NCI-H748 treated with DMSO at 0.1 percent for 48 hours (cell line): ENCODE results near the gene MUC5B.

ENCODE experiments used
- DNase-seq: peaks from one replicate; lab custom pipeline; 2025; lab: John Stamatoyannopoulos, UW

MUC5B gene

DNA sequence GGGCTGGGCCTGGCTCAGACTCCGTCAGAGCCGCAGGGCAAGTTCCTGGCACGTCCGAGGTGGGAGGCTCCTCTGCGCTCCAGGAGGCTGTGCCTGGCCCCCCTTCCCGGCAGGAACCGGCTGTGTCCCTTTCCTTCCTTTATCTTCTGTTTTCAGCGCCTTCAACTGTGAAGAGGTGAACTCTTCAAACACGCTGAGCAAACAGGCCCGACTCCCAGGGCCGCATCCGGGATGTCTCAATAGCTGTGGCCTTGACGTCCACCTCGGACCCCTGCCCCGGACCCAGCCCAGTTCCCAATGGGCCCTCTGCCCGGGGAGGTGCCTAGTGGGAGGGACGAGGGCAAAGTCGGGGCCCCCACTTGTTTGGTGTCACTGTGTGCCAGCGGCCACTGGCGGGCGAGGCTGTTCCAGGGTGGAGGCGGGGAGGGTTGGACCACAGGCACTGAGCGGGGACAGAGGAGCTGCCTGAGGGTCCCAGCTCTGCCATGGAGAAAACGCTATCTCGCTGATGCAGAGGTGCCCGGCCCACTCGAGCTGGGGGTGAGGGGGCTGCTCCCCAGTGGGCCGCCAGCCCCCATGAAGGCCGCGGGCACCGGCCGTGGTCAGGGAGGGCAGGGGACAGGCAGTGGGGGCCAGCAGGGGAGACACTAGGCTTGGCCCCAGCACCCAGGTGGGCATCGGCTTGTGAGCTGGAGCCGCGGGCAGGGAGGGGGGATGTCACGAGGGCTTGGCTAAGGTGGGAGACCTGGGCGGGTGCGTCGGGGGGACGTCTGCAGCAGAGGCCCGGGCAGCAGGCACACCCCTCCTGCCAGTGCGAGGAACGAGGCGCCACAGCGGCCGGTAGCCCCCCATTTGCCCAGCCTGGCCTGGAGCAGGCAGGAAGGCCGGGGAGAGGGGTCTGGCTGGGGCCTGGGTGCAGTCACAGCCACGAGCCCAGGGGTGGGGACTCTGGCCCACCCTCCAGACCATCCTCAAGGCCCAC, 2.7 kb upstream of the MUC5B start:
- DNase-seq = no peak

DNA sequence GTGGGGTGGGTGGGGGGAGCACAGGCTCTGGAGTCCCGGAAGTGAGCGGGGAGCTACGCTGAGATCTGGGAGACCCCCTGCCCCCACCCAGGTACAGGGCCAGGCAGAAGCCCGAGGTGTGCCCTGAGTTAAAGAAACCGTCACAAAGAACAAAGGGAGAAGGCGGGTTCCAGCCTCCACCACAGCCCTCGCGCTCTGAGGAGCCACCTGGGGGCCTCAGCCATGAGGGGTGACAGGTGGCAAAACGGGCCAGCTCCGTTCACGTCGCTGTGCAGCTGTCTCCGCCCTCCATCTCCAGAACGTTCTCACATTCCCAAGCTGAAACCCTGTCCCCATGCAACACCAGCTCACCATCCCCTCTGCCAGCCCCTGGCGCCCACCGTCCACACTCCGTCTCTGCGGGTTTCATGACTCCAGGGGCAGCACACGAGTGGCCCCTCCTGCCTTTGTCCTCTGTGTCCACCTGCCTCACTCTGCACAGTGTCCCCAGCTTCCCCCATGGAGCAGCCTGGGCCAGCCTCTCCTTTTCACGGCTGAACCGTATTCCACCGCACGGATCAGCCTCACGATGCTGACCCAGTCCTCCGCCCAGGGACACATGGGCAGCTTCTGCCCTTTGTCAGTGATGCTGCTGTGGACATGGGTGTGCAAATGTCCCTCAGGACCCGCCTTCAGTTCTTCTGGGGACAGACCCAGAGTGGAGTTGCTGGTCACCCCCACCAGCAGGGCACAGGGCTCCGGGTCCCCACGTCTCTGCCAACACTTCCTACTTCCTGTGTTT, 1.7 kb upstream of the MUC5B start:
- DNase-seq = no peak

DNA sequence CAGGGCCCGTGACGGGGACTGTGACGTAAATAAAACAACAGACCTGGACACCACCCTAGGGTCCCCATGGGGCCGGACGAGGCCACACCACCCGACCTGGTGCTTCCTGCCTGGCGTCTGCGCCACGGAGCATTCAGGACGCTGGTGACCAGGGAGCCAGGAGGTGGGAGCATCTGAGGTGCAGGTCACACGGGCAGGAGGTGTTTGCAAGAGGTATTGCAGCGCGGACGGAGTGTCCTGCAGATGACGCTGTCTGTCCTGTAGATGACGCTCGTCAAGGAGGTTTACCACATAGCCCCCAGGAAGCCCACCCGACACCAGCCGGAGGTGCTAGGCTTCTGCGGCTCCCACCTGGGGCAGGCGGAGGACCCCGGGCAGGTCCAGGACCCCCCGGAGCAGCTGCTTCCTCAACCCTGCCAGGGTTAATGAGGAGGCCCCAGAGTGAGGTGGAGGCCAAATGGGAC, 986 bp upstream of the MUC5B start:
- no peak for DNase-seq

DNA sequence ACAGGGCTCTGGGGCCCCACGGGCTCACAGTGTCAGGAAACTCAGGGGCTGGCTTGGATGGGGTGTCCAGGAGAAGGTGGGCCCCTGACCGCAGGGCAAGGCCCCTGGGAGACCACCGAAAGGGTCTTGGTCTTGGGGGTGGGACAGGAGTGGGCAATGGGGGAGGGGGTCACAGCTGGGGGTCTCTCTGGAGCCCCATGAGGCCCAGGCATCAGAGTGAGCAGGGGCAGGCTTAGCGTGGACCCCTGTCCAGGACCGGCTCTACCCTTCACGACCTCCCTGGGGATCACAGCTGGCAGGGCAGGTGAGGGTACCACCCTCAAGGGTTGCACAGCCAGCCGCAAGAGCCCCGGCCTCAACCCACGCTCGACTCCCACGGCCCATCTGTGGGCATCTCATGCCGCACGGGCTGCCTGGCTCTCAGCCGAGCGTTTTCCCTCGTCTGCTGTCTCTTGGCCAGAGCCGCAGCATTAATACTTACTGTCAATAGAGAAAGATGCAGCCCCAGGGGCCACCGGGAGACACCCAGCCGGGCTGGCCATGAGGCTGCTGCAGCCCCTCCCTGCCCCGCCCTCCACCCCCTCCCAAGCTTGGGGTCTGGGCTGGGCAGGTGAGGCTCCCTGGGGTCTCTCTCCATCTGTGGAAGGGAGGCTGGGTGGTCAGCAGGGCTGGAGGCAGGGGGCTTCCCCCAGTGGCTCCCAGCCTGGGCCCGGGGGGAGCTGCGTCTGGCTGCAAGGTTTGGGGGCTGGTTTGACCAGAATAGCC, 662 bp downstream of the MUC5B start:
- DNase-seq = no peak

DNA sequence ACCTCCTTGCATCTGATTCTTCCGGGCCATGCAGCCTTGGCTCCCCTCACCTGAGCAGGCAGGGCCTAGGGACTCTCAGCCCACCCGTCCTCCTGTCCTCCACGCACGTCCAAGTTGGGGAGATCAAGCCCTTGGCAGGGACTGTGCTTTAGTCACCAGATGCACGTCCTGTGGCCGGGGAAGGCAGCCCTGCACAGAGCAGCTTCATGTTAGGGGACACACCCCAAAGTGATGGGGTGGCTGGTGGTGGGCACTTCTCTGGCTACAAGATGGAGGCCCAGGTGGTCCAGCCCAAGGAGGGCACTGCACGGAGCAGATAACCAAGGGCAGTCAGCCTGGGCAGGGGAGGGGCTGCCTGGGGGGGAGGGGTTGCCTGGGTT, 1.2 kb downstream of the MUC5B start:
- DNase-seq = no peak

DNA sequence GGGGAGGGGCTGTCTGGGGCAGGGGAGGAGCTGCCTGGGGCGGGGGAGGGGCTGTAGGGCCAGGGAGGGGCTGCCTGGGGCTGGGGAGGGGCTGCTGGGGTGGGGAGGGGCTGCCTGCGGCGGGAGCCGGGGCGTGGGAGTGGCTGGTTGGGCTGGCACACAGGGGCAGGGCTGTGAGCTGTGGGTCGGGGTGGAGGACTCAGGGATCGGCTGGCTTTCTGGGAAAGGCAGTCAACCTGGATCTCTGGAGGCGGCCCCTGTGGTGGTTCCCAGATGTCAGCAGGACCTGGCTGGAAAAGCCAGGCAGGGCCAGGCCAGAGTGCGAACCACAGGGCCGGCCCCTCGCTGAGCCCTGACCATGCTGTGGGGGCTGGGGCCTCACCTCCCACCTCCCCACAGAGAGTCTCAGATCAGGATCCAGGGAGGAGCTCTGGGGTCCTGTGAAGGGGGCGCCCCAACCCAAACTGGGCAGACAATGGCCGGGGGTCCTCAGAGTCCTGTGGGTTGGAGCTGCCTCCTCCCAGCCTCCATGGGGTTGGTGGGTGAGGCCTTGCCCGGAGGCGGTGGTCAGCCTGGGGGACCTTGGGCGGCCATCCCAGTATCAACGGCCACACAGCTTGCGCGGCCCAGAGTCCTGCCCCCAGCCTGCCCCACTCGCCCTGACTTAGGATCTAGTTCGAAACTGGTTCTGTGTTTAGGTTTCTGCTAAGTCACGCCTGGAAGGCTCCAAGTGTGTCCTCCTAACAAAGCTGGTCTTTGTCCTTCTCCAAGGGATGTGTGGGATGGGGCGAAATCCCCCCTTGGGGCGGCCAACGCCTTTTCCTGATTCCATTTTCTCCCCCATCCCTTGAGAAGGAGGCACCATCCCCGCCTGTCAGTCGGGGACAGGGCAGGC, 1.9 kb downstream of the MUC5B start:
- DNase-seq = no peak

DNA sequence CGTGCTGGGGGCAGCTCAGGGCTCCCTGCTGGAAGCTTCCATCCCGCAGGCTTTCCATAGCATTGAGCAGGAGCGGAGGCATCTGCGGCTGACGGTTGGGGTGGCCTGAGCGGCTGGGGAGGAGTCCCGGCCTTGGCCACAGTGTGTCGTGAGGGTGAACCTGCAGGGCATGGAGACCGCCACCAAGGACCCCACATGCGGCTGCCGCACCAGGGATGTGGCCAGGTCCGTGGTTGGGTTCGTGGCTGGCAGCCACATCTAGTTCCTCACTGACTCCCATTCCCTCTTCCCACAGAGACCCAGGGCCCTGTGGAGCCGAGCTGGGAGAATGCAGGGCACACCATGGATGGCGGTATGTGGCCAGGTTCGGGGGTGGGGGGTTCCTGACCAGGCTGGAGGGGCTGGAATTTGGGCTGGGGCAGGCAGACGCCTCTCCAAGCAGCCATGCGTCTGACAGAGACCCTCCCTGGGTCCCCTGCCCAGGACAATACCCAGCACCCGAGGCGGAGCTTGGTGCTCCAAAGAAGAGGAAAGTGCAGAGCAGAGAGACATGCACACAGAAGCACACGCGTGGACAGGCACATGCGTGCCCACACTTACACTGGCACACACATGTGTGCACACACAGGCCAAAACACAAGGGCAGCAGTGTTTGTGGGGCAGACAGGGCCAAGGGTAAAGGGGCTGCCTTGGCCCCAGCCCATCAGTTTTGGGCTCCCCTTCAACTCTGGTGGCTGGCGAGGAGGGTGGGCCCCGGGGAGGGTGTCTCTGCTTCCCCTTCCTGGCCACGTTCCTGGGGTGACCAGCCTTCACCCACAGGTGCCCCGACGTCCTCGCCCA, 2.7 kb downstream of the MUC5B start:
- no peak for DNase-seq

DNA sequence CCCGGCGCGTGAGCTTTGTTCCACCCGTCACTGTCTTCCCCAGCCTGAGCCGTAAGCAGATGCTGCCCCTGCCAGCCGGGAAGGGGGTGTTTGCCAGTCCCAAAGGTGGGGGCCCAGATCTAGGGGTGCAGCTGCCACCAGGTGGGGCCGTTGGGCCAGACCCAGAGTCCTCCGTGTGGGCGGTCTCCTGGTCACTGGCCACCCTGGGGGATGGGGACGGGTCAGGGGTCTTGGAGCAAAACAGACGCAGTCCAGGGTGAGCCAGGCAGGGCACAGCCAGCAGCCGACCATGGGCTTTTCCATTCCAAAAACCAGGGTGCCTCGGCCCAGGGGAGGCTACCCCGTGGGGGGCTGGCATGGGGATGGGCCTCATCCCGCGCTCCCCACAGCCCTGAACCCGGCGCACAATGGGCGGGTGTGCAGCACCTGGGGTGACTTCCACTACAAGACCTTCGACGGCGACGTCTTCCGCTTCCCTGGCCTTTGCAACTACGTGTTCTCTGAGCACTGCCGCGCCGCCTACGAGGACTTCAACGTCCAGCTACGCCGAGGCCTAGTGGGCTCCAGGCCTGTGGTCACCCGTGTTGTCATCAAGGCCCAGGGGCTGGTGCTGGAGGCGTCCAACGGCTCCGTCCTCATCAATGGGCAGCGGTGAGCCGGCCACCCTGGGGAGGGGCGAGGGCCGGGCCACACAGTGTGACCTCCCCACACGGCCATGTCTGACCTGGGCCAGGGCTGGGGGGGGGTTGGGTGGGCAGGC, 3.5 kb downstream of the MUC5B start:
- no peak for DNase-seq

DNA sequence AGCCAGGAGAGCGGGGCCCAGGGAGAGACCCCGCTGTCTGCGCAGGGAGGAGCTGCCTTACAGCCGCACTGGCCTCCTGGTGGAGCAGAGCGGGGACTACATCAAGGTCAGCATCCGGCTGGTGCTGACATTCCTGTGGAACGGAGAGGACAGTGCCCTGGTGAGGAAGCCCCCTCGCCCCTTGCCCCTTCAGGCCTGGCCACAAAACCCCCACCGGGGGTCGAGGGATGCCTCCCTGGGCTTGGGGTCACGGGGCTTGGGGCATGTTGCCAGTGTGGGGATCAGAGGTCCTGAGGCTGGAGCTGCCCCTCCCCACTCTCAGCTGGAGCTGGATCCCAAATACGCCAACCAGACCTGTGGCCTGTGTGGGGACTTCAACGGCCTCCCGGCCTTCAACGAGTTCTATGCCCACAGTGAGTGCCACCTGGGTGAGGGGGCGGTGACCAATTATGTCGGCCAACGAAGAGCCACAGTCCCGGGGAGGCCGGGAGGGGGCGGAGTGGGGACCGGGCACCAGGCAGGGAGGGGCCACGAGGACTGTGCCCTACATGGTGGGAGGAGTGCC, 4.2 kb downstream of the MUC5B start:
- DNase-seq = no peak

DNA sequence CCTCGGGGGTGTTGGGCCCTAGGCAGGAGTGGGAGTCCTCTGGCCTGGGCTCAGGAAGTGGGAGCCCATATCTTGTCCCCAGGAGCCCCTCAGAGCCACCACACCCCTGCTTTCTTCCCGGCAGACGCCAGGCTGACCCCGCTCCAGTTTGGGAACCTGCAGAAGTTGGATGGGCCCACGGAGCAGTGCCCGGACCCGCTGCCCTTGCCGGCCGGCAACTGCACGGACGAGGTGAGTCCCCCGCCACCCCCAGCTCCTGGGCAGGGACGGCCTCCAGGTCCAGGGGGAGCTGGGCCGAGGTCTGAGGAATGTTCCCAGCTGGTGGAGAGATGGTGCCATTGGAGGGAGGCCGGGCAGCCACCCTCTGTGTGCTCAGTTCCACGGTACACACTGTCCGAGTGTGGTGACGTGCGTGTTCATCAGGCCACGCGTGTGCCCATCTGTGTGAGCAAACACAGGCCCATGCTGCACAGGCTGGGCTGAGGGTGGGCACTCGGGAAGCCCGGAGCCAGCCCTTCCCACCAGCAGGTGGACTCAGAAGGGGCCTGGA, 4.8 kb downstream of the MUC5B start:
- DNase-seq = no peak

DNA sequence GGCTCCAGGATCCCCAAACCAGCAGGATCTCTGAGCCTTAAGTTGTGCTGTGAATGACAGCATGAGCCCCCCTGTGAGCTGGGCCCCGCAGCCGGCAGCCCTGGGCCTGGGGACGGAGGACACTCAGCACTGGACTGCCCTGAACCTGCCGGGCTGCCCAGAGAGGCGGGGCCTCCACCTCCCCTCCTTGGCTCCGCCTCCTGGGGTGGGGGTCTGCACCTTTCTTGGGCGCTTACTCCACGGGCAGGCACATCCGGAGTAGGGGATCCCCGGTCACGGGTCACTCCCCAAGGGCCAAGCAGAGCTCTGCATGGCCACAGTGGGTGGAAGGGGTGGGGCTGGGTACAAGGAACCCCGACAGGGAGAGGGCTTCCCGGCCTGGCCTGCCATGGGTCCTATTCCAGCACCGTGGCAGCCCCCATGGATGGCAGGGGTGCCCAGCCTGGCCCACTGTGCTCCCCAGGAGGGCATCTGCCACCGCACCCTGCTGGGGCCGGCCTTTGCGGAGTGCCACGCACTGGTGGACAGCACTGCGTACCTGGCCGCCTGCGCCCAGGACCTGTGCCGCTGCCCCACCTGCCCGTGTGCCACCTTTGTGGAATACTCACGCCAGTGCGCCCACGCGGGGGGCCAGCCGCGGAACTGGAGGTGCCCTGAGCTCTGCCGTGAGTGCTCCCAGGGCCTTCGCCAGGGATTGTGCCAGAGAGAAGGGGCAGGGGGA, 5.4 kb downstream of the MUC5B start:
- no peak for DNase-seq

DNA sequence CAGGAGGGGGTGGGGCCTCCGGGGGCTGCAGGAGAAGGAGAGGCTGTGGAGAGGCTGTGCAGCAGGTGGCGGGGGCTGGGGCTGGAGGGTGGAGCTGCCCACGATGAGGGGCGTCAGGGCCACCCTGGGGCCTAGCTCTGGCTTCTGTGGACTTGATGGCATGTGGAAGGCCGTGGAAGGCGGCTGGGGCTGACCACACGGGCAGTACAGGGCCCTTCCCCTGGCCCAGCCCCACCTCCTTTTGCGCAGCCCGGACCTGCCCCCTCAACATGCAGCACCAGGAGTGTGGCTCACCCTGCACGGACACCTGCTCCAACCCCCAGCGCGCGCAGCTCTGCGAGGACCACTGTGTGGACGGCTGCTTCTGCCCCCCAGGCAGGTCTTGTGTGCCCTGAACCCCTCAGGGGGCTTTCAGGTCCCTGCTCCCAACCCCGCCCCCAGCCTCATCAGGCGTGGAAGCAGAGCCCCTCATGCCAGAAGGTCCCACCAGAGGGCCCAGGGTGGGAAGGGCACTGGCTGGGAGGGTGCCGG, 6.1 kb downstream of the MUC5B start:
- DNase-seq = no peak

DNA sequence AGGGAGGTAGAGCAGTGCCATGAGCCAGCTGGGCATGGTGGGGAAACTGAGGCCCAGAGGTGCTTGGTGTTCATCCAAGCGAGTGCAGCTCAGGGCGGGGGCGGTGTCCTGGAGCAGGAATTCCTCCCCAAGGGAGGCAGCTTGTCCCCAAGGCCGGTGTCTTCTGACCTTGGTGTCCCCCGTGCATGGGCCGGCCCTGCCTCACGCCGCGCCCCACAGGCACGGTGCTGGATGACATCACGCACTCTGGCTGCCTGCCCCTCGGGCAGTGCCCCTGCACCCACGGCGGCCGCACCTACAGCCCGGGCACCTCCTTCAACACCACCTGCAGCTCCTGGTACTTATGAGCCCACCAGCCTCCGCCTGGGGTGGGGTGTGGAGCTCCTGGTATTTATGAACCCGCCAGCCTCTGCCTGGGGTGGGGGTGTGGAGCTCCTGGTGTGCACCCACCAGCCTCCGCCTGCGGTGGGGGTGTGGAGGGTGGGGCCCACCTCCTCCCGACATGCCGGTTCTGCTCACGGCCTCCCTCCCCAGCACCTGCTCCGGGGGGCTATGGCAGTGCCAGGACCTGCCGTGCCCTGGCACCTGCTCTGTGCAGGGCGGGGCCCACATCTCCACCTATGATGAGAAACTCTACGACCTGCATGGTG, 6.7 kb downstream of the MUC5B start:
- DNase-seq = no peak

DNA sequence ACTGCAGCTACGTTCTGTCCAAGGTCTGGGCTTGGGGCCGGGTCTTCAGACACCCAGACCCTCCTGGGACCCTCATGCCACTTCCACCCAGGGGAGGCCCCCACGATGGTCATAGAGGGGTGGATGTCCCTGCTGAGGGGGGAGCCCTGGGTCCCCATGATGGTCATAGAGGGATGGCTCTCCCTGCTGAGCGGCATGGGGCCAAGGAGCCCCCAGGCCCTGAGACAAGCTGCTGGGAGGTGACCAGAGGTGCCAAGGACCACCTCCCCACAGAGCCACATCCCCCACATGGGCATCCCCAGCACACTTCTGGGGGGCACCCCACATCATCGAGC, 7.2 kb downstream of the MUC5B start:
- no peak for DNase-seq

DNA sequence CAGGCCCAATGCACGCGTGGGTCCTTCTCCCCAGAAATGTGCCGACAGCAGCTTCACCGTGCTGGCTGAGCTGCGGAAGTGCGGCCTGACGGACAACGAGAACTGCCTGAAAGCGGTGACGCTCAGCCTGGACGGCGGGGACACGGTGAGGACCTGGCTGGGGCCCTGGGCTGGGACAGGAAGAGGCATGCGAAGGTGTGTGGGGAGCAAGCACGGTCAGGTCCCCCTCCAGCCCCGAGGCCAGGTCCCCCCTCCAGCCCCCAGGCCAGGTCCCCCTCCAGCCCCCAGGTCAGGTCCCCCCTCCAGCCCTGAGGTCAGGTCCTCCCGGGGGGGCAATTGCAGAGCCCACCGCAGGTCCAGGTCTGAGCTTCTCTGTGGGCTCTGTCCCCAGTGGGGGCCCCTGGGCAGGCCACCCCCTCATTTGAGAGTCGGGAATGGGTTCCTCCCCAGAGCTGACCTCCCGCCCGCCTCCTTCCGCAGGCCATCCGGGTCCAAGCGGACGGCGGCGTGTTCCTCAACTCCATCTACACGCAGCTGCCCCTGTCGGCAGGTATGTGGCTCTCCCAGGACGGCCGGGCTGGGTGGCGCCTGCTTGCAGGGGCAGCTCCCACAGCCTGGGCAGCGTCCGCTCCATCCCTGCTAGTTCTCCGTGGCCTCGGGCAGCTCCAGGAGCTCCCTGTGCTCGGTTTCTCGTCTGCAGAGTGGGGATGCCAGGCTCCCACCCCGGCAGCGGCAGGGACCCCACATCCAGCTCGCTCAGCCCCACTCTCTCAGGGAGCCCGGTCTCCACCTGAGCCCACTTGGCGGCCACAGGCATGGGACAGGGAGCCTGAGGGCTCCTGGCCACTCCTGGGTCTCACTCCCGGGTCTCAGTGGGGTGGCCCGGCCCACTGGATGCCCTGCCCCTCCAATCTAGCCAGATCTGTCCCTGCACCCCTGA, 7.9 kb downstream of the MUC5B start:
- no peak for DNase-seq

DNA sequence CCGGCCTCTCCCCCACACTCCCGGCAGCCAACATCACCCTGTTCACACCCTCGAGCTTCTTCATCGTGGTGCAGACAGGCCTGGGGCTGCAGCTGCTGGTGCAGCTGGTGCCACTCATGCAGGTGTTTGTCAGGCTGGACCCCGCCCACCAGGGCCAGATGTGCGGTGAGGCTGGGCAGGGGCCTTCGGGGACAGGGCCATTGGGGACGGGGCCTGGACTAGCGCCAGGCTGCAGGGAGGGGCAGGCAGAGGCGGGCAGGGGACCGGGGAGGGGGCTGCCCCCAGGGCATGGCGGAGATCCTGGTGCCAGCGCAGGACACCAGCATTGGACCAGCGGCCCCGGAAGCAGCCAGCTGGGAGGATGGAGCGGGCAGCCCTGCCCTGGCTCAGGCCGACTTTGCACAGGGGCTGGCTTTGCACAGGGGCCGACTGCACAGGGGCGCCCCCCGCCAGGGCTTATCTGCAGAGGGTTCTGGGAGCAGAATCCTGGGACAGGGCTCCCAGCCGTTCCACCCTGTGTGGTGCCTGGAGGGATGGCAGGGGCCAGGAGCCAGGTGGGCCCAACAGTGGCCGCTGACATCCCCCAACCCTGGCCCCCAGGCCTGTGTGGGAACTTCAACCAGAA, 8.6 kb downstream of the MUC5B start:
- no peak for DNase-seq
